8988T (cell line): ENCODE measurements around the gene FADS3.
"Not testable (repeated sequence)": the region's sequence is repeated elsewhere in the genome, so short reads cannot be mapped to it uniquely, and the experiment has no call there.

ENCODE experiments used
- DNase-seq: peaks from one replicate; pipeline ENCODE4 v3.0.0; 2011

FADS3 gene

DNA sequence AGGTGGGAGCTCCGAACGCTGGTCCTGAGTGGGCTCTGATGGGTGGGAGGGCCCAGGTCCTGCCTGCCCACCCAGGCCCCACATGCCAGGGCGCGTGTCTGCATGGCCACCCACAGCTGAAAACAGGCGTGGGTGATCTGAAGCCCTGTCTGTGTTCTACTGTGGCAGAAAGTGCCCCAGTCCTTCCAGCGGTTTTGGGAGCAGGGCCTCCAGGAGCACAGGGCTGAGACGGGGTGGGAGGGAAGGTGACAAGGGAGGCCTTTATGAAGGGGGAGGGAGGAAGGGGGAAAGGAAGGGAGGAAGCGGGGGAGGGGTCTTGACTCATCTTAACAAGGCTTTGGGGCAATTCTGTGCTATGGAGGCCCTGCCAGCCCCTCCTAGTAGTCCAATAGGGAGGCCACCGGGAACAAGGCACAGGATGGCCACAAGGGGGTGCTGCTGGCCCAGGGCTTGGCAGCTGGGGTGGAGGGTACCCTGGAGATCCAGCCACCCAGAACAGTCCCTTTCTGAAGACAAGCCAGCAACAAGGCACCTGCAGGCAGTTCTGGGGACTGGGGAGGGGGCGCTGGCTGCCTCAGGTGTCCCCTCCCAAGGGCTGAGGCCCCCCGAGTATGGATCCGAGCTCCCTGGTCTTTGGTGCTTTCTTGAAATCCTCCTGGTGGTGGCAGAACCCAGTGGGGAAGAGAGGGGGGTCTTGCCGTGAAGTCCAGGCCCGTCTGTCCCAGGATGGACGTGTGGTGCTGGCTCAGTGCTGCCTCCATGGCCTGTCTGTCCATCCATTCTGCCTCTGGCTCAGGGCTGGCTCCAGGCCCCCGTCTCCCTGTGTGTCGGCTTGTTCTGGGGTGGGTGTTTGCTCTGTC lies 6.3 kb upstream of the FADS3 start:
- DNase-seq: peak; percentile 99

DNA sequence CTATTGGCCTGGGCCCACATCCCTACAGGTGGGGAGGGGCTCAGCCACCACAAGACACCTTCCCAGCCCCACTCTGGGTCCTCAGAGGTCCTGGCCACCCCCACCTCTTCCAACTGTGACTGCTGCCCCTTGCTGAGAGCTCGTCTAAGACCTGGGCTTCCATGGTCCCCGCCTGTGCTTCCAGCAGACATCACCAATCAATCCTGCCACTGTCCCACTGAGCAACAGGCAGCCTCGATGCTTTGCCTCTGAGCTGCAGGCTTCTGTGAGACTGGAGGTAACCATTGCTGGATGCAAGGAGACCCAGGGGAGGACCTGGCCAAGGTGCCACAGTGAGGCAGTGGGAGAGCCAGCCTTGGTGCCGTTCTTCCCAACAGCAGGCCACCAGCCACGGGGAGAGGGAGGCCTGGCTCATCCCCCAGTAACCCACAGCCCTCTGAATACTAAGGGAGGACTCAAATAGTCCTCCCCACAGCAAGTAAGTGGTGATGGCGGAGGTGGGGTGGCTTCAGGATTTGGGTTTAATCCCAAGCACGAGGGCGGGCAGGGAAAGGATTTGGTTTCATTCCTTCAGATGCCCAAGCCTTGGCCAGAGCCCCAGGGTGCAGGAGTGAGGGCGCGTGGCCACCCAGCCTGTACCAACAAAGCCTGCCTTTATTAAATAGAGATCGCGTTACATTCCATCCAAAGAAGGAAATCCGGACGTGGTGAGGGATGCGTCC lies 5.5 kb upstream of the FADS3 start:
- no peak for DNase-seq

- no peak for DNase-seq
These were observed 4.3 kb upstream of the FADS3 start for GRCh38 chr11:61895718-61896059.

DNA sequence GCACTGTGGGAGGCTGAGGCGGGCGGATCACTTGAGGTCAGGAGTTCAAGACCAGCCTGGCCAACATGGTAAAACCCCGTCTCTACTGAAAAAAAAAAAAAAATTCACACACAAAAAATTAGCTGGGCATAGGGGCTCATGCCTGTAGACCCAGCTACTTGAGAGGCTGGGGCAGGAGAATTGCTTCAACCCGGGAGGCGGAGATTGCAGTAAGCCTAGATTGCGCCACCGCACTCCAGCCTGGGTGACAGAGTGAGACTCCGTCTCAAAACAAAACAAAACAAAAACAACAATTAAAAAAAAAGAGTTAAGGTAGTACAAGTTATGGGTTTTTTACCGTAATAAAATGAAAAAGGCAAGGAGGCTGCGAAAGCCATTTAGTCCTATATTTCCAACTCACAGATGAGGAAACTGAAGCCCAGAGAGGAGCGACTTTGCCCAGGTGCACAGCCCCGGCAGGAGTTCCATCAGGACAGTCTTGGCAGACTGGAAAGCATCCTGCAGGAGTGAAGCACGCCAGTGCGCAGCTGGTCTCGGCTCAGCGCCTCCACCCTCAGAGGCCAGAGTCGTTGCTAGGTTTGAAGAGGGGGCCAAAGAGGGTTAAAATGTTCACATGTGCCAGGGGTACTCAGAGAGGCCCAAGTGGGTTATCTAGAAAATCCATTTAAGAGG lies 3.8 kb upstream of the FADS3 start:
- no peak for DNase-seq

- no peak for DNase-seq
These were observed 2.6 kb upstream of the FADS3 start for GRCh38 chr11:61893981-61894380.

GRCh38 chr11:61892085-61892370 lies 683 bp upstream of the FADS3 start:
- DNase-seq: no peak

GRCh38 chr11:61890529-61891330 lies 615 bp downstream of the FADS3 start:
- DNase-seq: peak; percentile 75

DNA sequence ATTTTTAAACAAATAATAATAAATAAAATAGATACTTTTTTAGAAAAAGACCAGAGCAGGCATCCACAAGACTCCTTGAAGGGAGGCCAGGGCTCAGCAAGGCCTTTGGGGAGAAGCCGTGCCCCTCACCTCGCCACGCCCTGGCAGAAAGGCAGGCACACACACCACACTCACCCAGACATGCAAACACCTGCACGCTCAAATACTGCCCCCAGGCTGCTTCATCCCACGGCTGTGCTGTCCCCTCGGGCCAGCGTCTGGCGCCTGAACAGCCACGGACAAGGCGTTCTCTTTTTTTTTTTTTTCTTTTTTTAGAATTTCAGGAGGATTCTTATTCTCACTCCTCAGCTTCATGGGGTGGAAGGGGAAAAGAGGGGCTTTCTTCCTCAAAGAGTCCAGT lies 1.5 kb downstream of the FADS3 start:
- no peak for DNase-seq

DNA sequence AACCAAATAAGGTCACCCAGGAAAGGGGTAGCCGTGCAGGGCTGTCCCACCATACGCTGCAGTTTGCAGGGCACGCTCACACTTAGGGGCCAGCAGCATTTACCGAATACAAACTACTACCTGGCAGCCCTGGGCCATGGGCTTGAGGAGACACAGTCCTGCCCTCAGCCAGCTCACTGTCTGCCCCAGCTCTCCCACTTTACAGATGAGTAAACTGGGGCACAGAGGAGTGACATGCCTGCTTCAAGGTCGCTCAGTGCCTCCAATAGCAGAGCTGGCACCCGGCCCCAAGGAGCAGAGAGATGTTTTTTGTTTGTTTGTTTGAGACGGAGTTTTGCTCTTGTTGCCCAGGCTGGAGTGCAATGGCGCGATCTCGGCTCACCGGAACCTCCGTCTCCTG lies 2.8 kb downstream of the FADS3 start:
- no peak for DNase-seq

DNA sequence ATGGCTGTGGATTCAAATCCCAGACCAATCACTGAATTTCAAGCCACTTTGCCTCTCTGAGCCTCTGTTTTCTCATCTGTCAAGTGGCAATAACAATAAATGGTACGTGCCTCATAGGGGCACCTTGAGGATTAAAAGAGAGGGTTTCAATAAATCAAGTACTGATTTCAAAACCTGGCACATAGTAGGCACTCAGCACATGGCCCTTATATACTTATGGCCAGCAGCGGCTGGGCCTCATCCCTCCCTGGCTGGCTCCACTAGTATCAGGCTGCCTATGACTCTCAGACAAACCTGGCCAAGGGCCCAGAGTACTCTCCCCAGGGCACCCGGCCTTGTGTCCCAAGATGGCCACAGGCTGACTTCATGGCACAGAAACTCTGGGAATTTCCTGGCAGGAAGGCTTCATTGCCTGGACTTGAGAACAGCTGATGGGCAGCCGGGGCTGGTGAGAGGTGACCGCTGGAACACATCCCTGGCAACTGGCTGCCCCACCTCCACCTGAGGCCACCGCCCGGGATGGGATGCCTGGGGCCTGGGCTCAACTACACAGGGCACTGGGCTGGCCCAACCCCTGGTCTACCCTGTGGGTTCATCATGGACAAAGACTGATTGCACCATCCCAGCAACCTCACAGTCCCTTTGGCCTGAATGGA lies 3.4 kb downstream of the FADS3 start:
- DNase-seq: peak; percentile 87

GRCh38 chr11:61886643-61887042 lies 4.7 kb downstream of the FADS3 start:
- DNase-seq: no peak

GRCh38 chr11:61885784-61886580 lies 5.4 kb downstream of the FADS3 start:
- DNase-seq: no peak

DNA sequence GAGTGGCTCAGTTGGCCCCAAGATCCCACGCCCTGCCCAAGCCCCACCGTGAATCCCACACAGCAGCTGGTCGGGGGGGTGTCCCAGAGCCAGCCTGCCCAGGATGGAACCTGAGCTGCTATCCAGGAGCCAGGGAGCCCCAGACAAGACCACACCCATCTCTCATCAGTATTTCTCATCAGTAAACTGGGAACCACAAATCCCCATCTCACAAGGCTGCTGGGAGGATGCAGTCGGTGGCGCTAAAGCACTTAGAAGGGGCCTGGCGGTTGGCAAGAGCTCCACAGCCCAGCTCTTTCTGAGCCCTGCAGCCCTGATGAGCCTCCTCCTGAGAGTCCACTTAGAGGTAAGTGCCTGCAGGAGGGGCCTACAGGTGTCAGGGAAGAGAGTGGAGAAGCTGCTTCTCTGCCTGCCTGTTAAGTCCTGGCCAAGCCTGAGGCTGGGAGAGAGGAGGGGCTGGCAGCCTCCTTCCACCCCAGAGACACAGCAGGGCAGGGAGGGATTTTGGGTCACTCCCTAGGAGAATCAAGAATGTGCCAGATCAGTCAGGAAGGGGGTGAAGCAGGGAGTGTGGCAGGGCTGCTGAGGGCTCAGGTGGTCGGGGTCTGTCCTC lies 6.1 kb downstream of the FADS3 start:
- no peak for DNase-seq

- no peak for DNase-seq
These were observed 7.4 kb downstream of the FADS3 start for GRCh38 chr11:61883947-61884346.

GRCh38 chr11:61883327-61883726 lies 8.0 kb downstream of the FADS3 start:
- no peak for DNase-seq

DNA sequence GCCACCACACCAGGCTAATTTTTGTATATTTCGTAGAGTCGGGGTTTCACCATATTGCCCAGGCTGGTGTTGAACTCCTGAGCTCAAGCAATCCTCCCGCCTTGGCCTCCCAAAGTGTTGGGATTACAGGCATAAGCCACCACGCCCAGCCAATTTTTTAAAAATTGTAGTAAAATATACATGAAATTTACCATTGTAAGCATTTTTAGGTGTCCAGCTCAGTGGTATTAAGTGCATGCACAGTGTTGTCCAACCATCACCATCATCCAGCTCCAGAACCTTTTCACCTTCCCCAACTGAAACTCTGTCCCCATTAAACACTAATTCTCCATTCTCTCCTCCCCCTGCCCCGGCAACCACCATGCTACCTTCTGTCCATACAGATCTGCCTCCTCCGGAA lies 8.5 kb downstream of the FADS3 start:
- no peak for DNase-seq

GRCh38 chr11:61882267-61882666 lies 9.1 kb downstream of the FADS3 start:
- not testable (repeated sequence) for DNase-seq

- no peak for DNase-seq
These were observed 9.9 kb downstream of the FADS3 start for GRCh38 chr11:61881397-61881796.

DNA sequence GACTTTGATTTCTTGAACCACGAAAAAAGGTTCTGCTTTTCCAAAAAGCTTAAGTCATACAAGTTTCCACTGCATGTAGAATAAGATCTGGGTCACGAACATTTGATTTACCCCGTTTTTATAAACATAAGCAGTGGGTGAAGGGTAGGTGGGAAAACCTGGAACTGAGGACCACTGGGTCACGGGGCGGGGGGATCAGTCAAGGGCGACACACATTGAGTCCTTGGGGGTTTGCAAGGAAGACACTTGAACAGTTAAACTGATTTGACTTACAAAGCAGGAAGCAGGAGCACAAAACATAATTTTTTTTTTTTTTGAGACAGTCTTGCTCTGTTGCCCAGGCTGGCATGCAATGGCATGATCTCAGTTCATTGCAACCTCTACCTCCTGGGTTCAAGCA lies 10.9 kb downstream of the FADS3 start:
- DNase-seq: no peak

DNA sequence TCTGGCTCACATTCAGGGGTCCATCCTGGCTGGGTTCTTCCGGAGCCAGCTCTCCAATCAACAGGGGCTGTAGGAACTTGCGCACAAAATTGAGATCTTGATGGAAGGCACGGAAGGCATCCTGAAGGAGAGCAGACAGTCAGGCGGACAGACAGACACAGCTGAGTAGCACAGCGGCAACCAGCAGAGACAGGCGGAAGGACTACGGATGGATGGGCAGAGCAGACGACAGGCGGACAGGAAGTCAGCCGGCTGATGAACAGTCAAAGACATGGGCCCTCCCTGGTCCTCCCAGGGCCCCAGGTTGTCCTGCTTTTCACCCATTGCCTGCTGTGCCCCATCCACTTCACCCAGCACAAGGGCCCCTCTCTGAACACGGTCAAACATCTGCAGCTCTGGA lies 11.3 kb downstream of the FADS3 start:
- no peak for DNase-seq

DNA sequence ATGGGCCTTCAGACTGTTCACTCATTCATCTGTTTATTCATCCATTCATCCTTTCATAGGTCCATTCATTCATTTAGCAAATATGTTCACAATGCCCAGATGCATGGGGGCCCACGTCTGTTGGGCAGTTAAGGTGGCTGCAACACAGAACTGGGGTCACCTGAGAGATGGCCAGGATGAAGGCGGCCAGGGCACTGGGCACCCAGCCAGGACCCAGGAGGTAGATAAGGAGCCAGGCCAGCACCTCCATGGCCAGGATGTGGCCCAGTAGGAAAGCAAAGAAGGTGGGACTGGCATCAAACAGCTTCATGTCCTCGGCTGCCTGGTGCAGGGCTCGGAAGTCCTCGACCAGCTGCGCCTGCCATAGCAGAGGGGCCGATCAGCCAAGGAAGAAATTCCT lies 12.2 kb downstream of the FADS3 start:
- no peak for DNase-seq

- no peak for DNase-seq
These were observed 15.6 kb downstream of the FADS3 start for GRCh38 chr11:61875698-61876097.
